Glutamatergic neuron (in vitro differentiated cells): ENCODE results near the gene VEZF1. TPM values are rescaled to one million over a fixed set of nuclear protein-coding genes. Genes with fewer than 3 reads are reported as not detected.

Source experiments
- DNase-seq: peaks from one replicate; pipeline ENCODE4 v3.0.0; 2022
- H3K27ac Mint-ChIP-seq: one replicate; pipeline ENCODE4 v1.8.0; 2020; ENCODE audit warnings: mild to moderate bottlenecking, mixed read lengths, inconsistent platforms; ENCODE audit not compliant: unreplicated experiment
- H3K27me3 Mint-ChIP-seq: one replicate; pipeline ENCODE4 v1.8.0; 2020; ENCODE audit warnings: mild to moderate bottlenecking, moderate library complexity, mixed read lengths, inconsistent platforms; ENCODE audit not compliant: unreplicated experiment
- H3K36me3 Mint-ChIP-seq: one replicate; pipeline ENCODE4 v1.8.0; 2020; ENCODE audit warnings: mild to moderate bottlenecking, mixed read lengths, inconsistent platforms; ENCODE audit not compliant: unreplicated experiment
- H3K4me1 Mint-ChIP-seq: one replicate; pipeline ENCODE4 v1.8.0; 2020; ENCODE audit warnings: mild to moderate bottlenecking, low read depth, mixed read lengths, inconsistent platforms; ENCODE audit not compliant: unreplicated experiment
- H3K4me3 Mint-ChIP-seq: one replicate; pipeline ENCODE4 v1.8.0; 2020; ENCODE audit warnings: mild to moderate bottlenecking, mixed read lengths, inconsistent platforms; ENCODE audit not compliant: unreplicated experiment
- H3K9me3 Mint-ChIP-seq: one replicate; pipeline ENCODE4 v1.8.0; 2020; ENCODE audit warnings: mild to moderate bottlenecking, moderate library complexity, mixed read lengths, inconsistent platforms; ENCODE audit not compliant: unreplicated experiment
- CTCF ChIP-seq: fragments of 200-600 bp; sonication (generic); IDR thresholded peaks from one replicate; pipeline ENCODE4 v1.5.0; 2021; ENCODE audit not compliant: partially characterized antibody, unreplicated experiment
- total RNA-seq: library from RNA; stranded (reverse); fragmentation: NEBNext Ultra II Directional; extraction: Animal tissue kit (Norgen Biotek cat#: 25700); gene quantifications from one replicate; pipeline ENCODE4 v1.2.1, GENCODE V29; 2021; ENCODE audit not compliant: unreplicated experiment

The VEZF1 gene
- total RNA-seq, 1 donor from 2014 or later: 88.3 TPM

- Mint-ChIP-seq H3K9me3 (peaks cover 2% of the 10 kb centered on the region), H3K27me3 (no peaks in the 10 kb centered on the region), H3K27ac (no peak overlapping the region), H3K4me1 (no peaks in the 10 kb centered on the region), H3K4me3 (no peak overlapping the region), H3K36me3 (peaks cover 4% of the 10 kb centered on the region)
- no peak for DNase-seq
- TF ChIP-seq CTCF: no peak
Measured at GRCh38 chr17:57972151-57972550, 15.9 kb downstream of the VEZF1 start.

DNA sequence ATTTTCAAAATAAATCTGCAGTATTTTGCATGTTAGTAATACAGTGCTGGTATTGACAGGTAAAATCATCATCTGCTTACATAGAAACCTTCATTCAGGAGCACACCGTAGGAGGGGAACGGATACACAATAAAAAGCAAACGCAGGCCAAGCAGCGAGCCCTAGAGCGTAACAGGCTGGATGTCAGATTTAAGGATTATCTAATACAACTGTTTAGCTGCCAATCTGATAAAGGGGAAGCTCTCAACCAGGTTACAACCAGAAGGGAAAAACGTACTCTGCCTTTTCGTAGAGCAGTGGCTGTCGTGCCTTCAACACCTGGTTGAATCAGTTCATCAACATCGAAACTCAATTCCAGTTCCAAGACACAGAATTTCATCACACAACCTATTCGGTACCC lies 16.5 kb downstream of the VEZF1 start:
- Mint-ChIP-seq H3K27ac (no peak overlapping the region), H3K9me3 (peaks cover 2% of the 10 kb centered on the region), H3K36me3 (peaks cover 4% of the 10 kb centered on the region), H3K4me1 (no peaks in the 10 kb centered on the region), H3K4me3 (no peak overlapping the region), H3K27me3 (no peaks in the 10 kb centered on the region)
- no peak for TF ChIP-seq CTCF
- DNase-seq: no peak

DNA sequence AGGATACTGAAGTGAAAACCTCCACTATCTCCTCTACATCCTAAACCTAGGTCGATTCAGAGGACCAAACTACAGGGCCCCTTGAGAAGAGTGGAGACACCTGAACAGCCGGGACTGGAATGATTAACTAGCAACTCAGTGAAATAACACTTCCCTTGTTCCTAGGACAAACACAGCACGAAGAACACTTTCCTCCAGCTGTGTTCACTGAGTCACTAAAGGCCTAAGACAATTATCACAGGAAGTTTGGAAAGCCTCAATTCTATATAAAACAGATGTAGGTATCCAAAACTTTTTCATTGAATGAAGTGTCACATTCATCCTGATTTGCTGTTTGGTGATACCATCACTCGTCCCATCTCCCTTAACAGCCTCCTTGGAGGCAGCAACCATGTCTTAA lies 17.3 kb downstream of the VEZF1 start:
- Mint-ChIP-seq H3K36me3 (peaks cover 4% of the 10 kb centered on the region), H3K27me3 (no peaks in the 10 kb centered on the region), H3K27ac (no peak overlapping the region), H3K9me3 (peaks cover 2% of the 10 kb centered on the region), H3K4me3 (no peak overlapping the region), H3K4me1 (no peaks in the 10 kb centered on the region)
- DNase-seq: no peak
- no peak for TF ChIP-seq CTCF

GRCh38 chr17:57968456-57968855 lies 19.6 kb downstream of the VEZF1 start:
- H3K4me1 Mint-ChIP-seq: no peaks in the 10 kb centered on the region
- no peak overlapping the region for H3K27ac Mint-ChIP-seq
- no peak overlapping the region for H3K4me3 Mint-ChIP-seq
- no peaks in the 10 kb centered on the region for H3K27me3 Mint-ChIP-seq
- peaks cover 3% of the 10 kb centered on the region for H3K9me3 Mint-ChIP-seq
- H3K36me3 Mint-ChIP-seq: no peaks in the 10 kb centered on the region
- DNase-seq: no peak
- TF ChIP-seq CTCF: no peak

- Mint-ChIP-seq H3K27me3 (peaks cover 2% of the 10 kb centered on the region), H3K36me3 (no peaks in the 10 kb centered on the region), H3K4me3 (no peak overlapping the region), H3K27ac (no peak overlapping the region), H3K9me3 (peaks cover 3% of the 10 kb centered on the region), H3K4me1 (no peaks in the 10 kb centered on the region)
- TF ChIP-seq CTCF: no peak
- no peak for DNase-seq
Measured at GRCh38 chr17:57966875-57967274, 21.2 kb downstream of the VEZF1 start.
